NCI-H1417 treated with DMSO at 0.1 percent for 48 hours (cell line): ENCODE measurements around the gene XPOT.
"Not testable (repeated sequence)": the region's sequence is repeated elsewhere in the genome, so short reads cannot be mapped to it uniquely, and the experiment has no call there.

Experiments used
- DNase-seq: peaks from one replicate; lab custom pipeline; 2025; lab: John Stamatoyannopoulos, UW

Gene XPOT, protein sequence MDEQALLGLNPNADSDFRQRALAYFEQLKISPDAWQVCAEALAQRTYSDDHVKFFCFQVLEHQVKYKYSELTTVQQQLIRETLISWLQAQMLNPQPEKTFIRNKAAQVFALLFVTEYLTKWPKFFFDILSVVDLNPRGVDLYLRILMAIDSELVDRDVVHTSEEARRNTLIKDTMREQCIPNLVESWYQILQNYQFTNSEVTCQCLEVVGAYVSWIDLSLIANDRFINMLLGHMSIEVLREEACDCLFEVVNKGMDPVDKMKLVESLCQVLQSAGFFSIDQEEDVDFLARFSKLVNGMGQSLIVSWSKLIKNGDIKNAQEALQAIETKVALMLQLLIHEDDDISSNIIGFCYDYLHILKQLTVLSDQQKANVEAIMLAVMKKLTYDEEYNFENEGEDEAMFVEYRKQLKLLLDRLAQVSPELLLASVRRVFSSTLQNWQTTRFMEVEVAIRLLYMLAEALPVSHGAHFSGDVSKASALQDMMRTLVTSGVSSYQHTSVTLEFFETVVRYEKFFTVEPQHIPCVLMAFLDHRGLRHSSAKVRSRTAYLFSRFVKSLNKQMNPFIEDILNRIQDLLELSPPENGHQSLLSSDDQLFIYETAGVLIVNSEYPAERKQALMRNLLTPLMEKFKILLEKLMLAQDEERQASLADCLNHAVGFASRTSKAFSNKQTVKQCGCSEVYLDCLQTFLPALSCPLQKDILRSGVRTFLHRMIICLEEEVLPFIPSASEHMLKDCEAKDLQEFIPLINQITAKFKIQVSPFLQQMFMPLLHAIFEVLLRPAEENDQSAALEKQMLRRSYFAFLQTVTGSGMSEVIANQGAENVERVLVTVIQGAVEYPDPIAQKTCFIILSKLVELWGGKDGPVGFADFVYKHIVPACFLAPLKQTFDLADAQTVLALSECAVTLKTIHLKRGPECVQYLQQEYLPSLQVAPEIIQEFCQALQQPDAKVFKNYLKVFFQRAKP

DNA sequence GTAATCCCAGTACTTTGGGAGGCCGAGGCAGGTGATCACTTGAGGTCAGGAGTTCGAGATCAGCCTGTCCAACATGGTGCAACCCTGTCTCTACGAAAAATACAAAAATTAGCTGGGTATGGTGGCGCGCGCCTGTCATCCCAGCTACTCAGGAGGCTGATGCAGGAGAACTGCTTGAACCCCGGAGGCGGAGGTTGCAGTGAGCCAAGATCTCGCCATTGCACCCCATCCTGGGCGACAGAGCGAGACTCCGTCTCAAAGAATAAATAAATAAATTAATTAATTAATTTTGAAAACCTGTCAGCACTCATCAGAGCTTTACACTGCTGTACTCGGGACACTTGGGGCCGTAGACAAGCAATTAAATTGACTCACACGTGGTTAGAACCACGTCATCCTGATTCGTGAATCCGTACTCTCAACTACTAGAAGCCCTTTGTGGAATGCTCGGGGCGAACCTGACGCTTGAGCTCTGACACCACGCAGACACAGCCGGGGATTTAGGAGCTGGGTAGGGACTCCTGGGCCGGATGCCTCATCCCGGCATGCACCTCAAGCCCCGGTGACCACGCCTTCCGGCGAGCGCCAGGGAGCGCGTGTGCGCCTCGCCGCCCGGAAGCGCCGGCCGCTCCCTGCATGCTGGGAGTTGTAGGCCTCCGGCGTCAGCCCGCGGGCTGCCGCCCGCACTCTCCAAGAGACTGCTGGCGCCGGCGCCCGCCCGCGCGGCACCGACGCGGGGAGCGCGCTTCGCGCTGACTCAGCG is at the start of gene XPOT:
Gene XPOT, plus strand, starts transcription at position 686 of the 763 bp plus-strand sequence. CDS start 5,644 bp downstream, outside the sequence.
- peak; percentile 57 for DNase-seq

DNA sequence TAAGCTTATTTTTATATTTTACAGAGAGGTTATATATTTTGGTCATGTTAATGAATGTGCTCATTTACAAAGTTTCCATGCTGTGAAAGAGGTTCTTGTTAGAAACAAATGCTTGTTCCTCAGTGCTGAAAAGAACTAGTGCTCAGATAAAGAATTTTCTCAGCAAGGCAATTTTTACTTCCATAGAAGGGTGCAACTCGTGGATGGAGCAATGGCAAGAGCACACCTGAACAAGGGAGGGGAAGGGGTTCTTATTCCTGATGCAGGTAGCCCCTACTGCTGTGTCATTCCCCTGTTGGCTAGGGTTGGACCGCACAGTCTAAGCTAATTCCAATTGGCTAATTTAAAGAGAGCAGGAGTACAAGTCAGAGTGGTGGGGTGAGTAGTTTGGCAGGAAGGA is 48.0 kb upstream of the XPOT start:
- not testable (repeated sequence) for DNase-seq

DNA sequence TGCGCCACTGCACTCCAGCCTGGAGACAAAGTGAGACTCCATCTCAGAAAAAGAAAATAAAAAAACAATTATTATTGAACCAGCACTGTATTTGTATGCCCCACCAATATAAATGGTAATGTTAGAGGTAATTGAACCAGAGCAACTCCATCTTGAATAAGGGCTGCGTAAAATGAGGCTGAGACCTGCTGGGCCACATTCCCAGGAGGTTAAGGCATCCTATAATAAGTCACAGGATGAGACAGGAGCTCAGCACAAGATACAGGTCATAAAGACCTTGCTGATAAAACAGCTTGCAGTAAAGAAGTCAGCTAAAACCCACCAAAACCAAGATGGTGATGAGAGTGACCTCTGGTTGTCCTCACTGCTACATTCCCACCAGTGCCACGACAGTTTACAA is 43.0 kb upstream of the XPOT start:
- DNase-seq = not testable (repeated sequence)

GRCh38 chr12:64362721-64363305 is 41.4 kb upstream of the XPOT start:
- DNase-seq = no peak

DNA sequence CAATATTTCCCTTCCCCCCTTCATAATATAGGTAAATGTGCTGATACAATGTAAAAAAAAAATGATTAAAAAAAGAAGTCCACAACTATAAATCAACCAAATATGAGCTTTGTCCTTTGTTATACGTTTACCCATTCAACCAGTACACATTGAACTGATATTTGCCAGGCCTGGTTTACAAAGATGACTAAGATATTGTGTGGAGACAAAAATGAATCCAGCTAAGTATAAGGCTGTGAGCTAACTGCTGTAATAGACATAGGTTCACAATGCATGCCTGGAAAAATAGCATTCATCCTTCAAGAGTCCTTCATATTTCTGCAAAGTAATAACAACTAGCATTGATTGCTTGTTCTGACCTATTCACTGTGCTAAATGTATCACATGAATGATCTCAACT is 20.5 kb upstream of the XPOT start:
- no peak for DNase-seq

DNA sequence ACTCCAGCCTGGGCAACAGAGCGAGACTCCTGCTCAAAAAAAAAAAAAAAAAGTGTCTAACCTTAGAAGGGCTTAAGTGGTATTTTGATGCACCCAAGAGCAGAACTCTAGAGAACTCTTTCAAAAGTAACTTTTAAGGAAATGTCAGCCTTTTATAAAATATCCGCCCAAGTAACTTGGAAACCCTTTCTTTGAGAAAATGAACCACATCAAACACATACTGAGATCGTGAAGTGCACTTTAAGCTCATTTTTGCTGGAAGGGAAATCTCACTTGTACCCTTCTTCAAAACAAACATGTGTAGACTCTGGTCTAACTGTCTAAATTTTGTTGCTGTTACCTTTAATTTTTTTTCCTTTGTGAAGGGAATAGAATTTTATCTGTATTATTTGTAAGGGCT is 19.2 kb upstream of the XPOT start:
- DNase-seq = no peak

DNA sequence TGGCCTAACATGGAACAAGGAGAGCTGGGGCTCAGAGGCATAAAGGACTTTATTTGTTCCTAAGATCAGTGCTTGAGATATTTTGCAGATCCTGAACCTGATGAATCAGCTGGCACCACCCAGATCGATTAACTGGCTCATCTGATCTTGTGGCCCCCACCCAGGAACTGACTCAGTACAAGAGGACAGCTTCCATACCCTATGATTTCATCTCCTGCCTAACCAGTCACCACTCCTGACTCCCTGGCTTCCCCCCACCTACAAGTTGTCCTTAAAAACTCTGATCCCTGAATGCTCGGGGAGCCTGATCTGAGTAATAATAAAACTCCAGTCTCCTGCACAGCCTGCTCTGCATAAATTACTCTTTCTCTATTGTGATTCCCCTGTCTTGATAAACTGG is 18.7 kb upstream of the XPOT start:
- DNase-seq = no peak

GRCh38 chr12:64387197-64387816 is 16.9 kb upstream of the XPOT start:
- no peak for DNase-seq

- DNase-seq = no peak
These were observed 15.0 kb upstream of the XPOT start for GRCh38 chr12:64389154-64389553.

GRCh38 chr12:64390275-64390851 is 13.8 kb upstream of the XPOT start, which contains the start of gene C12orf56:
TSS of gene C12orf56 (minus strand) at chr12:64390758. CDS start at chr12:64390565, 193 bp downstream.
- DNase-seq = no peak

GRCh38 chr12:64392221-64392620 is 12.0 kb upstream of the XPOT start:
- DNase-seq = no peak

DNA sequence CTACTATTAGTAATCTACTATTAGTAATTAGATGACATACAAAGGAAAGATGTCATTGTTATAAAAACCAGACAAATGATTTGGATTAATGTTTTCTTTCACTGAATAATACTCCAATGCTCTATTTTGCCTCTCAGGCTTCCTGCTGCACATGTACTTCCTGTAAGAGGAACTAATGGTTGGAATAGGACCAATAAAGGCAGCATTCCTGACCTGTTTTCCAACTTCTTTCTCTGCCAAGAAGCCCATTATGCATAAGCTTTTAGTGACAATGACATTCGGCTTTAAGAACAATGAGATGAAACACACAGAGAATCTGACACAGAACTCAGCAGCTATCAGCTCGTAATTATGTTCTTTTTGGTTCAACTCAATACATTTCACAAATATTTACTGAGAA is 8.5 kb upstream of the XPOT start:
- DNase-seq = no peak

GRCh38 chr12:64400041-64400440 is 4.2 kb upstream of the XPOT start:
- DNase-seq = no peak

GRCh38 chr12:64402181-64402580 is 2.0 kb upstream of the XPOT start:
- no peak for DNase-seq

- no peak for DNase-seq
These were observed 471 bp downstream of the XPOT start for GRCh38 chr12:64404470-64405256.

GRCh38 chr12:64407342-64408223 is 3.4 kb downstream of the XPOT start:
- no peak for DNase-seq

DNA sequence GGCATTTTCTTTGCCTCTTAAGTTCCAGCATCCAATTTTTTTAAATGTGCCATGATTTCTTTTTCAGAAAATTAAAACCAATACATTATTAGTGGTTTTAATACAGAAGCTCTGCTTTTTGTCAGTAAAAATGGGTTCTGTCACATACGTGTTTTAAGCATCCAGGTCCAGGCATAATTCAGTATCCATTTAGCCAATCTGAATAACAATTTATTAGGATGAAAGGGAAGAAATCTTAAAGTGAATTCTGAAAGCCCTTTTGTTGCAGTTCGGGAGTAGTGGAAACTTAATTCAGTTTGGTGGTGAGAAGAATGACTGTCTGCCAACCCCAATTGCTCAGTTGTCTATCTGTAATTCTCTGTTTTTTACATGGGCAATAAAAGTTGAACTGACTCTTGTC is 7.2 kb downstream of the XPOT start:
- DNase-seq = no peak

DNA sequence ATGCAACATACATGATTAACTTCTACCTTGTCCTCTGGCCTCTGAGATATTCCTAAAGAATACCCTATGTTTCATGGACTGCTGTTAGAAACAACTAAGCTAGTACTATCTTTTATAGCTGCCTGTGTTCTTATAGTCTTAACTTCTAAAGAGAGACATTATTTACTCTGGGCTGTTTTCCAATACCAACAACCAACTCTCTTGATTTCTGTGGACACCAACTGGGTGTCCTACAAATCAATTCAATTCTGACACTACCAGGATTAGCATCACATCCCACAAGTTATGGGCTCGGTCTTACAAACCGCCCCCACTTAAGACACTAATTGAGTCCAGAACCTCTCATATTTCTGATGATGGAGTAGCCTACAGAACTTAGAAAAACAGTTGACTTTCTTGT is 8.3 kb downstream of the XPOT start:
- no peak for DNase-seq

DNA sequence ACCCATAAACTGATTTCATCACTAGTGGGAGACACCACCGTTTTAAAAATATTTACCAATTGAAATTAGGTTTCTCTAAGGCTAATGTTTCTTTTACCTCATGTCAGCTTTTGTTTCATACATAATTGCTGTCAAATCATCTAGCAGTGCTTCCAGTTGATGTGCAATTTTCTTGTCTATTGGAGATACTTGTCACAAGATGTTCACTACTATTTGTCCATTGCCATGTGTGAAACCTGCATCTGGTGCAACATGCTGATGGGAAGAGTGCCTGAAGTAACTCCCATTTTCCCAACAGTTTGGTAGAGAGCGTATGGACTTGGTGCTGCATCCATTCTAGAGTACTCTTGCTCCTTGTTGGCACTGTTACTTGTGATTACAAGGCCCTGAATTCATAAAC is 9.7 kb downstream of the XPOT start:
- DNase-seq = no peak
